Skeletal muscle tissue (tissue), 4 donors: ENCODE results near the gene PRKCH. TPM values are rescaled to one million over a fixed set of nuclear protein-coding genes. Genes with fewer than 3 reads are reported as not detected.
A peak's percentile ranks its signal among the peaks of the same experiment; 100 is the strongest.

Experiments
- H3K27ac ChIP-seq: one replicate; pipeline ENCODE4 v1.7.0; 2013; ENCODE audit warnings: mild to moderate bottlenecking, low read depth, low read length, inconsistent platforms
- H3K27me3 ChIP-seq, 3 donors: one replicate each; pipeline ENCODE4 v1.7.0; 2013; ENCODE audit warnings: low read length in 3 of 3; ENCODE audit not compliant: control insufficient read depth in 3 of 3, insufficient read depth in 3 of 3
- H3K36me3 ChIP-seq, 3 donors: one replicate each; pipeline ENCODE4 v1.7.0; 2013; ENCODE audit warnings: low read length in 3 of 3; ENCODE audit not compliant: control insufficient read depth in 3 of 3, insufficient read depth in 3 of 3
- H3K4me1 ChIP-seq, 3 donors: one replicate each; pipeline ENCODE4 v1.7.0; 2013; ENCODE audit warnings: low read length in 3 of 3, mild to moderate bottlenecking in 3 of 3; ENCODE audit not compliant: control insufficient read depth in 3 of 3, insufficient read depth in 3 of 3
- H3K4me3 ChIP-seq, 3 donors: one replicate each; pipeline ENCODE4 v1.7.0; 2013; ENCODE audit warnings: low read length in 3 of 3
- H3K9ac ChIP-seq, 3 donors: one replicate each; pipeline ENCODE4 v1.7.0; 2013; ENCODE audit warnings: low read length in 3 of 3, mild to moderate bottlenecking in 3 of 3, moderate library complexity in 2 of 3, low read depth in 1 of 3
- H3K9me3 ChIP-seq, 3 donors: one replicate each; pipeline ENCODE4 v1.7.0; 2013; ENCODE audit warnings: low read length in 3 of 3; ENCODE audit not compliant: control insufficient read depth in 3 of 3
- total RNA-seq: library from RNA; depleted of rRNA; stranded (reverse); fragments of >200 nt; gene quantifications from one replicate; pipeline ENCODE4 v1.2.3, GENCODE V29; 2014
- donor health status: Osteomylitis.

Gene PRKCH
- 32.4 TPM for total RNA-seq

DNA sequence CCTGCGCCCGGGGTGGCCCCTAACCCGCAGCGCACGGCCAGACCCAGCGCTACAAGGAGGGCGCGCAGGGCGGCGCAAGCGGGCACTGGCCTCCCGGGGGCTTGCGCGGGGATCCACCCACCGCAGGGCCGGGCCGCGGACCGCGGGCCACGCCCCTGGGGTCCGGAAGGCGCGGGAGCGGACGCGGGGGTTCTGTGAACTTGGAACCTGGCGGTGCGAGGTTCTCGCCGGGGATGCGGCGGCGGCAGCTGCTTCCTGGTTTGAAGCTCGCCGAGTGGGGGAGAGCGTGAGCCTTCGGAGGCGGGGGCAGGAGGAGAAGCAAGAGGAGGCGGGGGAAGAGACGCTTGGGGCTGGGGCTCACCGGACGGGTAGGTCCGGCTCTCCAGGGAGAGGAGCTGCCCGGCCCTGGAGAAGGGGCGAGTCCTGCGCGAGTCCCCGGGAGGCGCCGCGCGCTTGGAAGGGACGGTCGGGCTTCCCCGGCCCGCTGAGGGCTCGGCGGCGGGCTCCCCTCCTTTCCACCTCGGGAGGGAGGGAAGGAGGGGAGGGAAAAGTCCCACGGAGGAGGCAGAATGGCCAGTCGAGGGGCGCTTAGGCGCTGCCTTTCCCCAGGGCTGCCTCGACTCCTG lies at the start of gene PRKCH:
Gene PRKCH (plus strand): TSS at position 195 of the 626 bp plus-strand sequence. CDS start 523 bp downstream, outside the sequence.
- Histone ChIP-seq H3K36me3 (no peaks in the 10 kb centered on the region), H3K9ac (peak within 1 kb of the TSS; percentile 61 to 74 (median 68)), H3K9me3 (no peaks in the 10 kb centered on the region), H3K27ac (peak within 1 kb of the TSS; percentile 46), H3K27me3 (peaks cover 8 to 19% (median 12%) of the 10 kb centered on the region in 3 donors), H3K4me1 (peaks cover 11 to 17% (median 13%) of the 10 kb centered on the region in 3 donors), H3K4me3 (peak within 1 kb of the TSS; percentile 76 to 79 (median 78))

DNA sequence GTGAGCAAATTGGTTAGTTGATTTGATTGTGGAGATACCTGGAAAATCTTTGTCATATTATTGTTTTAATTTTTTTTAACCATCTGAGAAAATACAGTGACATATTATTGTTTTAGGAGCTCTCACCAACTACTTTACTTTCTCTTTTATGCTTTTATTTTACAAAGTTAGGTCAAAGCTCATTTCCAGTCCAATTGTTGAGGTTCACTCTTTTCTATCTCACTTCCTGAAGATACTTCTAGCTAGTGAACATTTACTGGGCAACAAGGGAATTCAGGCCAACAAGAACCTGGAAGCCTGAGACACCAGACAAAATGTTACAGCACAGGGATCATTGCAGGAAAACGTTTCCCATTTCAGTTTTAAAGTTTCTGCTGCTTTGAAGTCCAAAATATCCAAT lies 44.1 kb upstream of the PRKCH start:
- Histone ChIP-seq H3K36me3 (no peaks in the 10 kb centered on the region), H3K4me1 (peaks cover 11 to 16% (median 16%) of the 10 kb centered on the region in 3 donors), H3K27ac (no peak overlapping the region), H3K27me3 (peaks cover 0 to 3% (median 0%) of the 10 kb centered on the region in 3 donors), H3K9ac (no peak overlapping the region), H3K4me3 (no peak overlapping the region), H3K9me3 (no peaks in the 10 kb centered on the region)

DNA sequence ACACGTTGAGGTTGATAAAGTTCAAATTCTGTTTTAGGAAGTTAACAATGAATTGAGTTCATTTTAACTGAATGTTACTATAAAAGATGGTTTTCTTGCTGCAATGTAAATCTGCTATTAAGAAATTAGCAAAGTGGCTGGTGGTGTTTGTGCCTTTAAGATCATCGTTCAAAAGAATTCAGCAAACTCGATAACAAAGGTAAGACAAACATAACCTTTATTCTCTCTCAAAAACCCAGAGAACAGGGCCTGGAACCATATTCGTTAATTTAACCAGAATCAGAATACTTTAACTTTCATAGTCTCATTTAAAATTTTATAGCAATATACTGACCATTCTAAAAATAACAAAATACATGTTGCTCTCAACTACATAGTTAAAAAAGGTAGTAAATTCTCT lies 43.6 kb upstream of the PRKCH start:
- Histone ChIP-seq H3K27ac (no peak overlapping the region), H3K27me3 (peaks cover 0 to 3% (median 0%) of the 10 kb centered on the region in 3 donors)

DNA sequence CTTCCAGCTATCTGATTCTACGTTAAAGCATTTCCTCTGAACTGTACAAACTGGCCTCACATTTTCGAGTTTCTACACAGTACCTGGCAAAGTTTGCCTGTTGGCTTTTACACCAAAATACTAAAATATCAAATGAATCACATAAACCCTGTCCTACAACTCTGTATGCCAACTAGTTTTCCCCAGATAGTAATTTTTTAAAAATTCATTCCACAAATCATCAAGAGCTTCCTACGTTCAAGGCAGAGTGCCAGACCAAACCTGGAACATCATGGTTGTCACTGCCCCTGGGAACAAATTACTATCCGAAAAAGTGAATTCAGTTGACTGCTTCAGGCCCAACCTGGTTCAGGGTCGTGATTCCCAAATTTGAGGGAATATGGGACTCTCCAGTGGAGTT lies 42.3 kb upstream of the PRKCH start:
- no peak overlapping the region for H3K9ac ChIP-seq
- no peaks in the 10 kb centered on the region for H3K36me3 ChIP-seq
- H3K27ac ChIP-seq: no peak overlapping the region
- H3K4me1 ChIP-seq: peaks cover 14 to 19% (median 16%) of the 10 kb centered on the region in 3 donors
- peaks cover 0 to 3% (median 0%) of the 10 kb centered on the region in 3 donors for H3K27me3 ChIP-seq
- no peaks in the 10 kb centered on the region for H3K9me3 ChIP-seq
- H3K4me3 ChIP-seq: no peak overlapping the region

More for the DNA sequence above, 43.6 kb upstream of the PRKCH start:
- H3K4me1 ChIP-seq: peaks cover 11 to 19% (median 16%) of the 10 kb centered on the region in 3 donors
- H3K4me3 ChIP-seq: no peak overlapping the region
- H3K36me3 ChIP-seq: no peaks in the 10 kb centered on the region
- no peaks in the 10 kb centered on the region for H3K9me3 ChIP-seq
- no peak overlapping the region for H3K9ac ChIP-seq

DNA sequence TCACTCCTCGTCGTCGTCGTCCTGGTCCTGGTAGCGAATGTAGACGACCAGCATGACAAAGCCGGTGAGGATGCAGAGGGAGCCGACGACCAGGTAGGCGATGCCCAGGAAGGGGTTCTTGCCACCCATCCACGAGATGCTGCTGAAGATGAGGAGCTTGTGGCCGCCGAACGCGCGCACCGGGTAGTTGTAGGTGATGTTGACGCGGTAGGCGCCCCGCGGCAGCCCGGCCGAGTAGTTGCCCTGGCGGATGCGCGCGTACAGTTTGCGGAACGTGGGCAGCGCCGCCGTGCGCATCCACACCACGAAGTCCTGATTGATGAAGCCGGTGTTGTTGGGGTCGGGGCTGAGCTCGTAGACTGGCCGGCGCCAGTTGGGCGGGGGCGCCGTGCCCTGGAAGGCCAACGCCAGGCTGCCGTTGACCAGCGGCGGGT lies 41.3 kb upstream of the PRKCH start:
- Histone ChIP-seq H3K36me3 (no peaks in the 10 kb centered on the region), H3K4me1 (peaks cover 15 to 20% (median 19%) of the 10 kb centered on the region in 3 donors), H3K9ac (peak overlapping the region; percentile 83 to 89 (median 88)), H3K27ac (peak overlapping the region; percentile 79), H3K9me3 (no peaks in the 10 kb centered on the region), H3K27me3 (peaks cover 0 to 3% (median 0%) of the 10 kb centered on the region in 3 donors), H3K4me3 (peak overlapping the region; percentile 75 to 83 (median 77))

DNA sequence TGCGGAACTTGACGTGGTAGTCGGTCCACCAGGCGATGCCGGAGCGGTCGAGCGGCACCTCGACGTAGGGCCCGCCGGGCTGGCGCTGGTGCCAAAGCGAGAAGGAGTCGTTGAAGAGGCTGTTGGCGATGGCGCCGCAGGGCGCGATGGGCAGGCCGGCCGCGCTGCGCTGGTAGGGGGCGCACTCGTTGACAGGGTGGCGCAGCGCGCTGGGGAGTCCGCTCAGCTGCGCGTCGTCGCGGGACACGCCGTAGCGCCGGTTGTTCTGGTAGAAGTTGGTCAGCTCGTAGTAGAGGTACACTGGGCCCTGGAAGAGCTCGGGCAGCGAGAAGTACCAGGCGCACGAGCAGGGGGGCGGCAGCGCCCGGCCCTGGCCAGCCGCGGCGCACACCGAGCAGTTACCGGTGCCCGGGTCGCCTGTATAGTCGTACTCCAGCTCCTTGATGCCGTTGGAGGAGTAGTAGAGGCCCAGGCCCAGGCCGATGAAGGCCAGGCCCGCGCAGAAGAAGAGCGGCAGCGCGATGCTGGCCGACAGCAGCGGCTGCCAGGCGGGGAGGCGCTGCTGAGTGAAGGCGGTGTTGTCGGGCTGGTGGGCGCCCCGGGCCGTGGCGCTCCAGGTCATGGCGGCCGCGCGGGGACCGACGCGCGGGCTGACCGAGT lies 40.7 kb upstream of the PRKCH start:
- Histone ChIP-seq H3K27me3 (peaks cover 0 to 3% (median 0%) of the 10 kb centered on the region in 3 donors), H3K4me1 (peaks cover 15 to 23% (median 23%) of the 10 kb centered on the region in 3 donors), H3K36me3 (no peaks in the 10 kb centered on the region), H3K4me3 (peak overlapping the region; percentile 75 to 83 (median 77)), H3K27ac (peak overlapping the region; percentile 79), H3K9me3 (no peaks in the 10 kb centered on the region), H3K9ac (peak overlapping the region; percentile 83 to 89 (median 88))

DNA sequence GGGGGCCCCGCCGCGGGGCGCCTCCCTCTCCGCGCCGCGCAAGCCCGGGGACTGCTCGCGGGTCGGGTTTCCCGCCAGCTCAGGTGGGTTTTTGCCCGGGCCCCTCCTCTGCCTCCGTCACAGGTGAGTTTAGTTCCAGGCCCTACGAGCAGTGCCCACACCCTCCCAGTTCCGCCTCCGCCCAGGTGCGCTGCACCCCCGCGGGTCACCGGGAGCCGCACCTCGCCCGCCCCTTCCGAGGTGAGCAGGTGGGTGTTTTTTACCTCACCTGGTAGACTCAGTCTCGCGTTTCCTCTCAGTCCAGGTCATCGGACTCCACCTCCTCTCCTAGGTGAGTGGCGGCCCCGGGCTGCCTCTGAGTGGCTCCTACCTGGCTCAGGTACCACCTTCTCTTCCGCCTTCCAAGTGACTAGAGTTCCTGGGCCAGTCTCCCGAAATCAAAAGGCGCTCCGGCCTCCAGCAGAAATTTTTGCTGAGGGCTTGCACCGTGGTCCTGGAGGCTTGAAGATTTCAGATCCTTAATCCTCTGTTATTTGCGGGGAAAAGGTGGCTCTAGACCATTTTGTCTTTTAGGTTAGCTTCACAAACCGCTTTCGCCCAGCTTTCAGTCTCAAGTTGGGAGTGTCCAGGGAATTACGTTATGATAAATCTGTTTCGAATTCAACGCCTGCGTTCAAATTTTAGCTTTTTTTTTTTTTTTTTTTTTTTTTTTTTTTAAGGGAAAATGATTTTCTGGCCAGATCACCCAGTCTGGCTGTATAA lies 40.0 kb upstream of the PRKCH start, which contains the start of gene TMEM30B:
Gene TMEM30B (minus strand): TSS at position 153 of the 762 bp plus-strand sequence. CDS start 191 bp downstream, outside the sequence.
- Histone ChIP-seq H3K9me3 (no peaks in the 10 kb centered on the region), H3K36me3 (no peaks in the 10 kb centered on the region), H3K9ac (peak within 1 kb of the TSS; percentile 83 to 89 (median 88)), H3K4me3 (peak within 1 kb of the TSS; percentile 75 to 83 (median 77)), H3K27ac (peak within 1 kb of the TSS; percentile 79), H3K4me1 (peaks cover 15 to 29% (median 26%) of the 10 kb centered on the region in 3 donors), H3K27me3 (peaks cover 0 to 3% (median 0%) of the 10 kb centered on the region in 3 donors)

DNA sequence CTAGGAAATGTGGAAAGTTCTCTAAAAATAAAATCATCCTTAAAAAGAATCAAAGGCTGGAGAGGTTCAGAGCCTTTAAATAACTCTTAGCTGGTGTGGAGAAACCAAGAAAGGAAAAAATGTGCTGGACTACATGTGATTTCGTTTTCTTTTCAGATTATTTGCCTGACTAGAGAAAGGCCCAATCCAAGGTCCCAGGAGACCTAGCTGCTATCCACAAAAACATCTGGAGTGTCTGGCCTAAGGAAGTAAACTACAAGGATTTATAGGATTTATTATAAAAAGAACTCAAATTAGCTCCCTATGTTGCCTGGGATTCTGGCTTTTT lies 39.5 kb upstream of the PRKCH start:
- Histone ChIP-seq H3K4me1 (peaks cover 15 to 29% (median 26%) of the 10 kb centered on the region in 3 donors), H3K9ac (no peak overlapping the region), H3K36me3 (no peaks in the 10 kb centered on the region), H3K9me3 (no peaks in the 10 kb centered on the region), H3K27me3 (peaks cover 0 to 3% (median 0%) of the 10 kb centered on the region in 3 donors), H3K4me3 (peak overlapping the region in 1 of 3 donors; percentile 75), H3K27ac (no peak overlapping the region)

DNA sequence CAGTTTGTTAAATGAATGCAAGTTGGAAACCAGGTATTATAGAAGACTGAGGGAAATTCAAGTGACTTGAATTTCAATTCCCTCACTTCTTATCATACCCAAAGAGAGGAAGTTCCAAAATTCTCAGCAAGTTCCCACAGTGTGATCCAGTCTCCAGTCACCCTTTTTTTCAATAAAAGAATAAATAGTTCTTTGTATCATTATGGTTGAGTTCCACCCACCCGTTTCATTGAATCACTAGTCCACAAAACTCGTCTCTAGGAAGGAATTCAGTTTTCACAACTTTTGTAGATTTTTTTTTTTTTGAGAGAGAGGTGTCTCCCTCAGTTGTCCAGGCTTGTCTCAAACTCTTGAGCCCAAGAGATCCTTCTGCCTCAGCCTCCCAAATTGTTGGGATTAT lies 38.6 kb upstream of the PRKCH start:
- Histone ChIP-seq H3K36me3 (no peaks in the 10 kb centered on the region), H3K4me3 (no peak overlapping the region), H3K27ac (no peak overlapping the region), H3K9me3 (no peaks in the 10 kb centered on the region), H3K4me1 (peaks cover 15 to 29% (median 26%) of the 10 kb centered on the region in 3 donors), H3K27me3 (peaks cover 0 to 3% (median 0%) of the 10 kb centered on the region in 3 donors), H3K9ac (no peak overlapping the region)
